Stimulated activated CD4-positive, alpha-beta T cell treated with anti-CD3 and anti-CD28 coated beads, Interleukin-1b, Interleukin-23, amount 100 ng/mL, for 48 hours (primary cell): Measurements from ENCODE around the gene FSTL4.

Experiments
- DNase-seq: peaks from one replicate; pipeline ENCODE4 v3.0.0-alpha.2; 2020

Gene FSTL4

DNA sequence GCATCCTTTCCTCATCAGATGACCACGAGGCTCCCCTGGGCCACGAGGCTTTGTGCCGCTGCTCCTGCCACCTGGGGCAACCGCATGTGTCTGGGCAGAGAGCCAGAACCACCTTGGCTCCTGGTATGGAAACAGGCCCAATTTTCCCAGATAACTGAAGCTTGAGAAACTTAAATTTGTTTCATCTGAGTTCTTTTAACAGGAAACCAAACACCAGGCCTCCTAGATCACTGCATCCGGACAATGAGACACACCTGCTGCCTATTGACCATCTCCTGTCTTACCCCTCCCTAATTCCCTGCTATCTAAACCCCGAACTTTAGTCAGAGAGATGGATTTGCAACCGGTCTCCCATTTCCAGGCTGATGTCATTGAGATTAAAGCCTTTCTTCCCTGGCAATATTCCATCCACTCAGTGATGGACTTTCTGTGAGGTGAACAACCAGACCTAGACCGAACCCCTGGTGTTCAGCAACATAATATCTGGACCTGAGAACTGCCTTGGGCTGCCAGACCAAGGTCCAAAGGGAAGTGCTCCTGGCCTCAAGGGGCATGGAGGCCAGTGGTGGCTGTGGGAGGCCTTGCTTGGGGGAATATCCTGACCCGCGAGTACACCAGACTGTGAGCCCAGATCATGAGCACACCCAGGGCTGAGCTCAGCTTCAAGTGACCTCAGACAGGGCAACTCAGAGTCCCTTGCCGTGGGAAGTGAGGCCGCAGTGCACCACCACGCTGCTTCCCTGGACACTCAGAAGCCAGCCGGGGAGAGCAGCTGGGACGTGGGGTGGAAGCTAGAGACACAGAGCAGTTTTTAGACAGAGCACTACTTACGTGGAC is 360.8 kb downstream of the FSTL4 start:
- DNase-seq = no peak

DNA sequence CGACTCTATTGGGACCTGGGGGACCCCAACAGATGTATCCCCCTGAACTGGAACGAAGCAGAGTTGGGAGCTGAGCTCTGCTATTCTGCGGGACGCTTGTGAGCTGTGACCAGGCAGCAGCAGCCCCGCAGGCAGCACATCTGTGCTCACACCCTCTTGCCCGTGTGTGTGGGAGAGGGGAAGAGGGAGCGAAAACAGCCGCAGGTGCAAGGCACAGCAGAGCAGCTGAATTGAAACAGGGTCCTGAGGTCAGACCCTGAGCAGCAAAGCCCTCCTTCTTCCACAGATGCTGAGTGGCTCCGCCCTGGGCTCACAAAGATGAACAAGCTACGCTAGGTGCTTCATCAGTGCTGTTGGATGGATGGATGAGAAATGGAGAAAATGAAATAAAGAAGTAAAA is 361.8 kb downstream of the FSTL4 start:
- DNase-seq = no peak

DNA sequence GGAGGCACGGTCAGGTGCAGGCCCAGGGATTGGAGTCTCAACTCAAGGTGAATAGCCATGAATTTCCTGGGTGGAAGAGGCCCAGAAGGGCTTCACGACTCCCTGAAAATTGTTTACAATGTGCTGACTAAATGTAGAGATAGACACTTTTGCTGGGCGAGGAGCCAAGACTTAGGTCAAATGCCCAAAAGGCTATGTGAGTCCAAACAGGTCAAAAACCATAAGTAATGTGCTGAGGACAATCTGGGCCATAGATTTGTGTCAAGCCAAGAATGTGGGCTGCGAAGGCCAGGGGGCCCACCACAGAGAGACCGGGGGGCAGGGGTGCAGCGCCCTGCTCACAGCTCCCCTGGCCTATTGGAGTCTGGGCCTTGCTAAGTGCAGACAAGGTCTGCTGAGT is 362.7 kb downstream of the FSTL4 start:
- DNase-seq = no peak

DNA sequence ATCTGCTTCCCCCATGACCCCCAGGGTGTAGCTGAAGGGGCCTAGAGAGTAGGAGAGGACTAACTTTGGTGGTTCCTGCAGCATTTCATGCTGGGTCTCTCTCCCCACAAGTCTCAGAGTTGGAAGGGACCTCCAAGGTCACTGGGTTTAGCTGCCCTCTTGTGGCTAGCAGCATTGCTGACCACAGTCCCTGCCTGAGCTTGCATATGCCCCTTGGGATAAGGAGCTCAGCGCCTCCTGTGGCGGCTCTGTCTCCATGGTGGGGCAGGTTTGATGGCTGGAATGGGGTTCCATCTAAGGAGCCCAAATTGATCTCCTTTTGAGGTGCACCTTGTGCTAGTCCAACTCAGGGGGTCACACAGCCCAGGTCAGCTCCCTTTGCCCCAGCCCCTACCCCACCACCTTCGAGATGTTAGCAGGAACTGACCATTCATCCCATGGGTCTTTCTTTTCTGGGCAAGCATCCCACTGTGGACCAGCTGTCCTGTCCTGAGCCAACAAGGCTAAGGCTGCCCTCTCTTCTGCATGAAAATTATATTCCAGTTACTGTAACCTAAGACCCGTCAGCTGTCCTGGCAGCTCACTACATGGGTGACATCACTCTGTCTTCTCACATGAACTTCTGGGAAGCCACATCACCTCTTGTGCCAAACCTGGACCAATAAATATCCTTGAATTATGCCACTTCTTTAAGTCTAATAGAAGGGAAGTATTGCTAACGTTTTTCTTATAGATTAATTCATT is 364.3 kb downstream of the FSTL4 start:
- DNase-seq = no peak

DNA sequence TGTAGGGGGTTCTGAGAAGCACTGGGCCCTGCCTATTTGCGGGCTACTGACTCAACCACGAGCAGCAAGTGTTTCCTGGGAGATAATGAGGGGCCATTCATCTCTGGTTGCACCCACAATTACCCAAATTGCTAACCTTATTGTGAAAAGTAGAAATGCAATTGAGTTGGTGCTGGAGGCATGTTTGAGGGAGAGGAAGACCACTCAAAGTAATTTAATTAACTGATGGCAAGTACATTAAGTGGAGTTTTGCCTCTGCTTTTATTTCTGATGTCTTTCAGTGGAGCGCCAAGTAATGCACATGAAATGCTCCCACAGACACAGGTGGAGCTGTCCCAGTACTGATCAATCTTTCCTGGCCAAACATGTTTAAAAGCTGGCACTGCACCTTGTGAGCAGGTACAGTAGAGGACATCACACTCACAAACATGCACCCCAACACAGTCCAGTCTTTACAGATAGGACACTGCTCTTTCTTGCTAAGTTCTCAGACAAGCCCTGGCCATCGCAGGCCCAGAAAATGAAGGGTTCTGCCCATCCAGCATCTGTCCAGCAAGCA is 365.1 kb downstream of the FSTL4 start:
- DNase-seq = no peak

DNA sequence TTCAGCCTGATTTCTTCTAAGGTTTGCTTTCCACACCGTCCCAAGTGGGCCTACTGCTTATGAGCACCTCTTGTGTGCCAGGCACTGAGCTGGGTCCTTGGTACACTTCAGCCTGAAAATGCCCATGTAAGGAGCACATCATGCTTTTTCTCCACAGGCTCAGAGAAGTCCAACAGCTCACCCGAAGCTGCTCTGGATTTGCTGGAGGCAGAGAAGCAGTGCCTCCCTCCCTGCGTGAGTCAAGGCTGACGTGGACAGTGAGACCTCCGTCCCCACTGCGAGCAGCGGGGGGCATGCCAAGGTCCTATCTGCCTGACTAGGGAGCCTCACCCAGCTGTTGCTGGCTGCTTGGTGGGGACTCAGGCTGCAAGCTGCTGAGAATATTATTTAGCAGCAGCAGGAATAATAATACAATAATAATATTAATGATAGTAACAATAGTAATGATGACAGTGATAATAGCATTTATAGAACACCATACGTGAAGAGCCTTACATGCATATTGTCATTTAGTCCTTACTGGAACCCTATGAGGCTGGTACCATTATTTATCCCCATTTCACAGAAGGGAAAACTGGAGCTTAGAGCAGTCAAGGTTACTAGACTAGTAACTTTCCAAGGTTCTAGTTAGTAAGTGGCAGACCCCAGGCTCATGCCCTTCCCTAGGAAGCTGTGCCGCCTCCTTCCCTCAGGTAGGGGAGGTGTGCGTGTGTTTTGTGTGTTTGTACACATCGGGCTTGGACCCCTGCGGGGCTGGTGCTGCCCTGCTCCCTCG is 365.8 kb downstream of the FSTL4 start:
- no peak for DNase-seq

DNA sequence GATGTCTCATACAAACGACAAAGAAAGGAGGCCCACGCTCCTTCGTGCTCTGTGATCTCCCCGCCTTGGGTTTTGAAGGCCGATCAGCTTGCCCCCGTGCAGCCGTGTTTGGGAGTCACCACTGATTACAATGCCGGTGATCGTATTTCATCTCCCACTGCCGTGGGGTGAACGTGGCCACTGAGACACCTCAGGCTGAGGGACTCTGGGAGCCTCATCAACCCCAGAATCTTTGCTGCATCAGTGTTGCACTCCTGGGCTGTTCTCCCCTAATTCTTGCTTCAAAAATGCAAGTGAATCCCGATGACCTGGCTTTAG is 366.3 kb downstream of the FSTL4 start:
- no peak for DNase-seq

DNA sequence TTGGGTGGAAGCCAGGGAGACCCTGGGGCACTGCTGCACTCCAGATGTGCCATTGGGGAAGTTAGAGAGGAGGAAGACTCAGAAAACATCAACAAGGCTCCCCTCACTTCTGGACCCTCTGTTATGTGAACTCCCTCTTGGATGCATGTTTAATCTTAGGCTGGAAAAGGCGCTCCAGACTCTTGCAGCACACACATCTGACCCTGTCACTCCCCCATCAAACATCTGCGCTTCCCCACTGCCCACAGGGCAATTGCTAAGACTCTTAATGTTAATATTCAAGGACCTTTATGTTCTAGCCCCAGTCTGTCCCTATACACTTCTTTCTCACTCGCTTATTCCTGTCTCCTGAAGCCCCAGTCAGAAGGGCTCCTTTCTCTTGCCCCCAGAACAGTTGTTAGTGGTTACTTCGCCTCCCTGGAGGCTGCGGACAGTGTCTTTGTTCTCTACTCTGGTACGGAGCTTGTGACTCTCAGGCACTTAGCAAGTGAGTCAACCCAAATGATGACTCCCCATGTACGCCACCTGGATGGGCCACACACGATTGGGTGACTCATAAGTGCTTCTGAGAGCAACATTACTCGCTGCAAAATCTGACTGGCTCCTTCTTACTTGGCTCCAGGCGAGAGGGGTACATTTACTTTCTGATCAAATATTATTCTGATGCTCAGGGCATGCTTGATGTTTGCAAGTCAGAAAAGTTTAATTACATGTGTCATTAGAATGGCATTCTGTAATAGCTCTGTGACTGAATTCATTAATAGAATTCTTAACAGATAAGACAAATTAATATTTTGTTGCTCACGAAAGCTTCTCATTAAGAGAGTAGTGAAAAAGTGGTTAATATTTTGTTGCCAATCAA is 366.9 kb downstream of the FSTL4 start:
- peak; percentile 78 for DNase-seq

DNA sequence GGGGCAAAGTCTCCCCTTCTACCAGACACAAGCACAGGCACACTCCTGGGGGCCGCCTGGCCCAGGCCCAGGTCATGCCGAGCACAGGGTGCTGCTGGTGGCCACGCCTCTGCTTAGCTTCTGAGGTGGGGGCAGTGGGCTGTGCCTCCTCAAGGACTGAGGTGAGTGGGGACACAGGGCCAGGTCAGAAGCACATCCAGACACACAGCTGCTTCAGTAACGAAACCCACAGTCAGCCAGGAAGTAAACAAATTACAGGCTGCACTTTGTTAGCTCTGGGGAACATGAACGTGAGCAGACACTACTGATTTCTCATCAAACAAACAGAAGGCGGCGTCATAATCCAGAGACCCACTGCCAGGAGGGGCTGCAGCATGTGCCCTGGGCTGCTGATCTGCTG is 368.1 kb downstream of the FSTL4 start:
- no peak for DNase-seq

DNA sequence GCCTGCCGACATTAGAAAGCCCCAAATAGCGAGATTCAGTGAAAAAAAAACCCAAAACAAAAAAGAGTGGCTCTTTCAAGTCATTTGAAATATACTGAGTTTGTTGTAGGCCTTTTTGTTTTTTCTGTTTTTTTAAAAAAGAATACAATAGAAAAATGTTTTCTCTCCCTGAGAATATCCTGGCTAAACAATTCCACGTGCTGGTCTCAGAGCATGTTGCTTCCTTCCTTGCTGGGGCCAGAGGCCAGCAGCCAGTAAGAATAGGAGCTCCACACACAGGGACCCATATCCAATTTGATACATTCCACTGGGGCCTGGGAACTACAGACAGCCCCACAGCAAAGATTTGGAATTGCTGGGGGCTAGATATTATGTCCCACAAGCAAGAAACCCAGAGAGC is 369.1 kb downstream of the FSTL4 start:
- DNase-seq = no peak

DNA sequence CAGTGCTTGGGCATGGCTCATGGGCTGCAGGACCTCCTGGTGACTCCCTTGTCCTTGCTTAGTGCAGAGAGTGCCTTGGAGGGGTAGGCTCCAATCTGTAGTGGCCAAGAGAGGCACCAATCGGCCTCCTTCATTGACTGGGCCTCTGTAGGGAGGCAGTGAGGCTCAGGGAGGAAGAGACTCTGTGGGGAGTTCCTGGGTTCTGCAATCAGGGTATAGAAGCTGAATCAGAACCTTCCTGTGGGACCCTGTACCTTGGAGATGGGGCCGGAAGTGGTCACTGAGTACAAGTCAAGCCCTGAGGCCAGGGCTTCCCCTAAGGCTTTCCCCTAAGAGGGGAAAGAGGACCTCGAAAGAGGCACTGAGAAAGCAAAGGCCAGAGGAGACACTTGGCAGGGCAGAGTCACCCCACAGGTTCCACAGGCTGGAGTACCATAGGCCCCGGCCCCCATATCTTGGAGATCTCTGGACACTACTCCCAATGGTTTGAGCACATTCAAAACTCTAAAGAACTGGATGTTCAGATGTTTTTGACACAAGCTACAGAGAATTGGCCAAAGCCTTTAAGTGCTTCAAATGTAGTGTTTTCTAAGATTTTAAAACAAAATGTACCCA is 370.0 kb downstream of the FSTL4 start:
- no peak for DNase-seq

DNA sequence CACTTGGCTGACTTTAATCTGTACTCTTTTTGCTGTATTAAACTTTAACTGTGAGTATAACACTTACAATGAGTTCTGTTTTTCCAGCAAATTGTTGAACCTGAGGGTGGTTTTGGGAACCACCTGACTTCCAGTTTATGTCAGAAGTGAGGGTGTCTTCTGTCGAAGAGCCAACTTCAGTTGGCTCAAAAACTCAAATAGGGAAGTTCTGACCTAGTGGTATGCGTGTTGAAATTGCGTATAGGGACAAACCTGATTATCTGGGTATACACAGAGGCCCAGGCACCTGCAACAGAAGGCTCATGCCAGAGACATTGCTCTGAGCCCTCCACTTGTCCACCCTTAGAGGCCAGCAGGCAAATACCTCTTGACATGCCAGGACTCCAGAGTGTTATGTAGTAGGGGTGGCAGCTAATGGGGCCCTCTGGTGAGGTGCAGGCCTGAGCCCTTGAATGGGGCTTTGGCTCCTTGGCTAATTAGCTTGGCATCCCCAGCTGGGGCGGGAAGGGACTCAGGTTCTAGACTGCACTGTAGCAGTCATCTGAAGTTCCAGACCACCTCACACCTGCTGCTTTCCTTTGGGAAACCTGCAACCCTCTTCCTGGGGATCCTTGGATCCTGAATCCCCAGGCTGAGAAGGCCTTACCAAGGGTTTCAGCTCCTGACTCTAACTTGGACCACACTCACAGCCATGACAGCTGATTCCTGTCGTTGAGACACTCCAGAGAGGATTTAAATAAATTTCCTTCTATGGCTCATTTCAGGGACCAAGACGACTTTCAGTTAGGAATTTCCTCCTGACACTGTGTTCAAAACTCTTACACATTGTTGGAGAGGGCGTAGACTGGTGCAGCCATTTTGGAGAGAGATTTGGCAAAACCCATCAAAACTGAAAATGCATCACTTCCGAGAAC is 370.9 kb downstream of the FSTL4 start:
- DNase-seq = no peak

DNA sequence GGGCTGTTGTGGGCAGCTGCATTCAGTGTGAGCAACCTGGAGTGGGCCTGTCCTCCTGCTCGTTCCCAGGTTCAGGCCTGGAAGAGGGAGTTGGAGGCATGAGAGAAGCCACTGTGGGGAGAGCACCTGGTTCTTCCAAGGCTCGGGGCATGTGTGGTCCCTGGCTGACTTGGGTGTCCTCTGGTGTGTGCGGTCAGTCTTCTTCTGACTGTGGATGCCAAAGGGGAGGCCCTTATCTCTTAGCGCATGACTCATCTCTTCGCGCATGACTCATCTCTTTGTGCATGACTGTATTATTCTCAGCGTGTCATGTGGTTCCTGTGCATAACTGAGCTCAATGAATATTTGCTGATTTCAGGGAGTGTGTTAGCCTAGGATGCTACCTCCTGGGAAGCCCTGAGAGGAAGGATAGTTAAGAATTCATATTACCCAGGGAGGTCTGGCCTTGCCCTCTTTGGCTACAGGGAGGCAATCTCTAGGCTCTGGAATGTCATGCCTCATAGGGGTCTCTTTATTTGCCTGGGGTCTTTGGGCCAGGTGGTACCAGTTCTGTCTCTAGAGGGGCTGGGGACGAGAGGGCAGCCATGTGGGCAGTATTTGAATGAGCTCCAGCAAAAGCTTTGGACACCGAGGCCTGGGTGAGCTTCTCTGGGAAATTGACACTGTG is 371.8 kb downstream of the FSTL4 start:
- DNase-seq = peak; percentile 66

DNA sequence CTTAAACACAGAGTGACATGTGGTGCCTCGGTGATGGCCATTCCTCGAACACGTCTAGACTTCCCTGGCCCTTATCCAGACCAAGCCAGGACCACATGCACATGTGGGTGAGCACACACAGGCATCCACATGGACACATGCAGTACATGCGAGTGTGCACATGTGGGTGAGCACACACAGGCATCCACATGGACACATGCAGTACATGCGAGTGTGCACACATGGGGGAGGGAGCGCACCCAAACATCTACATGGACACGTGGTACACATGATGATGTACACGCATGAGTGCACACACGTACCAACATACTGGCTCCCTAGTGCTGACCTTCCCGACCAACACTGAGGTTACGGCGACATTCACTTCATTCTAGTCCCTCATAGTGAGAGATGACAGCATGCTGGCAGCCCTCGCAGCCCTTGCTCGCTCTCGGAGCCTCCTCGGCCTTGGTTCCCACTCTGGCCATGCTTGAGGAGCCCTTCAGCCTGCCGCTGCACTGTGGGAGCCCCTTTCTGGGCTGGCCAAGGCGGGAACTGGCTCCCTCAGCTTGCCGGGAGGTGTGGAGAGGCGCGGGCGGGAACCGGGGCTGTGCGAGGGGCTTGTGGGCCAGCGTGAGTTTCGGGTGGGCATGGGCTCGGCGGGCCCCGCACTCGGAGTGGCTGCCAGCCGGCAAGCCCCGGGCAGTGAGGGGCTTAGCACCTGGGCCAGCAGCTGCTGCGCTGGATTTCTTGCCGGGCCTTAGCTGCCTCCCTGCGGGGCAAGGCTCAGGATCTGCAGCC is 373.7 kb downstream of the FSTL4 start:
- no peak for DNase-seq

DNA sequence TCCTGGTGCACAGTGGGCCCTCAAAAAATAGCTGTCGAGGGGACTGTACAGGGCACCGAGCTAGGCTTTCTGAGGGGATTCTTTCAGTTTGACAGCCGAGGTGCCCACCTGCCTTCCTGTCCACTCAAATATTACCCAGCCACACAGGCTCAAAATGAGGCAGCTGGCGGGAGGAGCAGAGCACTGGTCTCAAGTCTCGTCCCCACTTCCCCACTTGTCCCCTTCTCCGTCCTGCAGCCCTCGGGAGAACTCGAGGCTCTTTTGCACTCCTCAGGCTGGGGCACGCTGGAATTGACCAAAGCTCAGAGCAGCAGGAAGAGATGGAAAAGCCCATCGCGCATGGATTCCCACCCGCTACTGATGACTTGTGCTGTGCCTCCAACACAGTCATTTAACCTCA is 375.4 kb downstream of the FSTL4 start:
- no peak for DNase-seq

DNA sequence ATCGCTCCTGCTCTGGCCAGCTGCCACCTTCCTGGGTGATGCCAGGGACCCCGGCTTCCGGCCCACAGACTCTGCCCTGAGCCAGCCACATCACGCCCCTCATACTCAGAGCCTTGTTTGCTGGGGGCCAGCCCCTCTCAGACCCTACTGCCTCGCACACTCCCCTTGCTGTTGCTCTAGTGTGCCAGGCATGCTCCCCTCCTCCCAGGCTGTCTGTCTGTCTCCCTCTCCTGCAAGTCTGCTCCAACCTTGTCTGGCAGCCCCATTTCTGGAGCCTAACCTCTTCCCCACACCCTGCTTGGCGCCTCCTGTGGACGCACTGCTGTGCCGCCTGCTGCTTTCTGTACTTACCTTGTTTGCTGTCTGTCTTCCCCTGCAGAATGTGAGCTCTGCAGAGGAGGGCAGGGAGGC is 375.8 kb downstream of the FSTL4 start:
- no peak for DNase-seq

DNA sequence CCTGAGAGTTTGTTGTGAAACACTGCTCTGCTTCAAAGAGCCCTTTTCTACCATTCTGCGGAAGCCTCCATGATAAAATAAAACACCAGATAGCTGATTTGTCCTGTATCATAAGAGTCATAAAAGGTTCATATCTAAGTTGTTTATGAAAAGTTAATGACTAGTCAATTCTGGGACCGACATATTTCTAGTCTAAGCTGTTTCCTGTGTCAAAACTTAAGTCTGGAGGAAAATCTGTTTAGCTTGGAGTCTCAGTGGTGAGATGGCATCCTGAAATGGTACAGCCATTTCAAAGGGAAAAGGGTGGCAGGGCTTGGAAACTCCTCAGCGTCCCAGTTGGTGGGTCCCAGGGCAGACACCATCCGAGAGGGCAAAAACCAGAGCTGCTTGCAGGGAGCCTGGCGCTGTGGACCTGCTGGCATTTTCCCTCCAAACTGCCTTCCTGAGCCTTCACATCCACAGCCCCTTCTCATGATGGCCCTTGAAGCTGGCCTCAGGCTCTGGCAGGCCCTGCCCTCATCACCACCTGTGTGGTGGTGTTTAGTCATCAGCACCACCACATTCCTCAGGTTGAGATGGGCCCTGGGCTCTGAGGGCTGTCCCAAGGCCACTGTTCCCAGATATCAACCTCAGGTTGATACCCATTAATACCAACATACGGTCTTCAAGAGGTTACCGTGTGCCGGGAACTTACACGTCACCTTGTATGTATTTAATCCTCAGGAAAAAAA is 376.5 kb downstream of the FSTL4 start:
- DNase-seq = no peak

DNA sequence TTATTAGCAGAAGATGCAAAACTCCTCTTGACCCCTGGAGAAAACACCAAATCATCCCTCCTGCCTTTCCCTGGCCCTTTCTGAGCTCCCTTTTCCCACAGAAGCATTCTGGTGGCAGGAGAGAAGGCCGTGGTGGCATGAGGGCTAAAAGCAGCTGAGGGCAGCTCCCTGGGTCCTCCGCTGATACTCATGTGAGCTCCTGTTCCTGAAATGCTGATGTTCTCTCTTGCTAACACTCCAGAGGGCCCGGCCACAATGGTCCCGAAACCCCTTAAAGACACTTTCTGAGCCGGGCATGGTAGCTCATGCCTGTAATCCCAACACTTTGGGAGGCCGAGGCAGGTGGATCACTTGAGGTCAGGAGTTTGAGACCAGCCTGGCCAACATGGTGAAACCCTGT is 377.4 kb downstream of the FSTL4 start:
- no peak for DNase-seq

DNA sequence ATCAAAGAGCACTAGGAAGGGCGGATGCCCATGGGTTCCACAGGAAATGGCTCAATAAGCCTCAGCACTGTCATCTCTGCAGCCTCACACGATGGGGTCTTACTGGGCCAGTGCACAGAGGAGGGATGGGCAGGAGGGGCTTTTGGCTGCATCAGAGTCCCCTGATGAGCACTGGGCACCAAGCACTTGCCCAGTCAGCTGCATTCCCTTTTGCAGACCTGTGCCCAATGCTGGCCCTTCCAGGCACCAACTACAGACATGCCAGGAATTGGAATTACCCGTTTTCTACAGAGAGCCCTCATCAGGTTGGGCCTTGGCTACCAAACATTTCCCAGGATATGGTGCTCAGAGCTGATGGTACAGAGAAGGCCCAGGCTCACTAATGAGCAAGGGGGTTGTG is 378.1 kb downstream of the FSTL4 start:
- no peak for DNase-seq
